GM12801 (cell line): Measurements from ENCODE around the gene DSCAM.

Experiments
- TF ChIP-seq, protein P1 (sequence below): IDR thresholded peaks from one replicate; pipeline ENCODE4 v1.5.1; 2011; ENCODE audit warnings: control low read depth; ENCODE audit not compliant: insufficient read length; ENCODE audit errors: extremely low read depth

The DSCAM gene

GRCh38 chr21:40647706-40648105, 199.3 kb downstream of the DSCAM start:
- TF ChIP-seq, protein P1, sequence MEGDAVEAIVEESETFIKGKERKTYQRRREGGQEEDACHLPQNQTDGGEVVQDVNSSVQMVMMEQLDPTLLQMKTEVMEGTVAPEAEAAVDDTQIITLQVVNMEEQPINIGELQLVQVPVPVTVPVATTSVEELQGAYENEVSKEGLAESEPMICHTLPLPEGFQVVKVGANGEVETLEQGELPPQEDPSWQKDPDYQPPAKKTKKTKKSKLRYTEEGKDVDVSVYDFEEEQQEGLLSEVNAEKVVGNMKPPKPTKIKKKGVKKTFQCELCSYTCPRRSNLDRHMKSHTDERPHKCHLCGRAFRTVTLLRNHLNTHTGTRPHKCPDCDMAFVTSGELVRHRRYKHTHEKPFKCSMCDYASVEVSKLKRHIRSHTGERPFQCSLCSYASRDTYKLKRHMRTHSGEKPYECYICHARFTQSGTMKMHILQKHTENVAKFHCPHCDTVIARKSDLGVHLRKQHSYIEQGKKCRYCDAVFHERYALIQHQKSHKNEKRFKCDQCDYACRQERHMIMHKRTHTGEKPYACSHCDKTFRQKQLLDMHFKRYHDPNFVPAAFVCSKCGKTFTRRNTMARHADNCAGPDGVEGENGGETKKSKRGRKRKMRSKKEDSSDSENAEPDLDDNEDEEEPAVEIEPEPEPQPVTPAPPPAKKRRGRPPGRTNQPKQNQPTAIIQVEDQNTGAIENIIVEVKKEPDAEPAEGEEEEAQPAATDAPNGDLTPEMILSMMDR, result no peak

GRCh38 chr21:40646651-40647050, 200.3 kb downstream of the DSCAM start:
- TF ChIP-seq, protein P1, result no peak

GRCh38 chr21:40641042-40641441, 205.9 kb downstream of the DSCAM start:
- TF ChIP-seq, protein P1, result no peak

- TF ChIP-seq, protein P1, result no peak
These were observed 206.6 kb downstream of the DSCAM start for GRCh38 chr21:40640266-40640789.

GRCh38 chr21:40639616-40640194, 207.3 kb downstream of the DSCAM start:
- TF ChIP-seq, protein P1, result no peak

DNA sequence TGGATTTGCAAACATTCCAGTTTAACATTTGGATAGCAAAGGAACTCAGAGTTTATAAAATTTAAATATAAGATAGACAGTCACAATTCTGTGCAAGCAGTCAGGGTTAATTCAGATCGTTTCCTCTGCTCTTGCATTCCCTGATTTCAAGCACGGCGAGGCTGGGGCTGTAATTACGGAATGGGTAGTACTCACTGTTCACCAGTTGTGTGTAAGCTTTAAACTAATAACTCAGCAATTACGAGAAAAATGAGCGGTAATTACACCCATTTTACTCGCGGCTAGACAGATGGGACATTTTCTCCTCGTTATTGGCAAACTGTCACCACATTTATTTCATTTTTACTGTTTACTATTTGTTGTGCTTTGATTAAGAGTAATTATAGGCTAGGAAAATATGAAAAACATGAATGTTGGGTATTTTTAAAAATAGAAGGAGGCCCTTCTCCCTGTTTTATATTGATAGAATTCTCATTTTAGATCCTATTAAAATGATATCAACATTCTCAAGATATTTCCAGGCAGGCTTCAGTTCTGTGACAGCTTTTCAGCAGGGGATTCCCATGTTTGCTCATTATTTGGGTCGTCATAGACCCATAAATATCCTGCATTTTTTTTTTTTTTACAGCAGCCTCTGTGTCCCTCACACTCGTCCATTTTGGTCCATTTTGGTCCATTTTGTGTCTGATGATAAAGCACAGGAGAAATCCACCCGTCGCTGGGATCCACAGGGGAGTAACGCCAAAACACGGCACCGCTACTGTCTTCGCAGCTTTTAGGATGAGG, 208.3 kb downstream of the DSCAM start:
- TF ChIP-seq, protein P1, result no peak

DNA sequence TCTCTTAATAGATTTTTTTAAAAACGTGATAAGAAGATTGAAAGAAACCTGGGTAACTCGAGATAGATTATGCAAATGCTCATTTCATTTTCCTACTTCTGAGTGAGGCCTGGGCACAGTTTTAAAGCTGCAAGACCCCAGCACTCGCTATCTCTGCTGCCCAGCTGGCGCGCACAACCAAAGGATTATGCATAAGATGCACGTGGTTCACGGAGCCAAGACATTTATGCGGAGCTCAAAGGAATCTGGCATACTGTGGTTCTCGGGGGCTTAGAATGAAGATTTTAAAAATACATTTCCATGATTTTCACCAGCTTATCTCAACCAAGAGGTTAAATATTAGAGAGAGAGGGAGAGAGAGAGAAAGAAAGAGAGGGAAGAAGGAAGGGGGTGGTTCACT, 210.9 kb downstream of the DSCAM start:
- TF ChIP-seq, protein P1, result no peak
